Measurements from ENCODE around the gene PNKP. TPM values are rescaled to one million over a fixed set of nuclear protein-coding genes. Genes with fewer than 3 reads are reported as not detected.

PNKP gene
- total and polyA plus RNA-seq, 9 of the 15 experiments (the other 6 are each of a cell fraction or from before 2014, with no cell fraction given): 2.8 to 85.4 (median 25.3) TPM

GRCh38 chr19:49866933-49867782 is at the start of gene PNKP (continued):
- peak; percentile 95 to 98 for TF ChIP-seq MNT (conservative IDR thresholded peaks at IDR 0.05)
- 0 out of 2 replicates have a peak, but pooled peaks have one; percentile 32 for TF ChIP-seq ZNF263 (CRISPR knock-in tag; IDR thresholded peaks at IDR 0.05; ENCODE audit: borderline replicate concordance)
- TF ChIP-seq DIDO1 (tag; IDR thresholded peaks at IDR 0.05; ENCODE audit: low read depth): peak; percentile 62; the same call in 1 of the 2 replicates
- TF ChIP-seq ARID3B (CRISPR knock-in tag; IDR thresholded peaks at IDR 0.05; ENCODE audit: borderline replicate concordance): no peak
- TF ChIP-seq KDM4B (IDR thresholded peaks at IDR 0.05; ENCODE audit: borderline replicate concordance in 2 of 2, low read depth in 1 of 2): peak in 1 of 2 experiments; percentile 89; a peak in 2 of 4 replicates
- TF ChIP-seq CHD1 (IDR thresholded peaks at IDR 0.05; ENCODE audit: low read length): no peak
- TF ChIP-seq ZBTB11 (CRISPR knock-in tag; IDR thresholded peaks at IDR 0.05): peak; percentile 53 to 97 (median 77); a peak in 4 of 6 replicates
- TF ChIP-seq ZNF445 (CRISPR knock-in tag; IDR thresholded peaks at IDR 0.05; ENCODE audit: low read depth): no peak
- TF ChIP-seq JUND (IDR thresholded peaks at IDR 0.05; ENCODE audit: borderline replicate concordance, low read depth, low read length): peak; percentile 43; the same call in 1 of the 2 replicates
- no peak; the same call in 2 of the 3 replicates for TF ChIP-seq JUND (tag; IDR thresholded peaks at IDR 0.05; ENCODE audit: borderline replicate concordance, low read depth, low read length)
- peak; percentile 25; the same call in 1 of the 2 replicates for TF ChIP-seq ZBTB9 (CRISPR knock-in tag; IDR thresholded peaks at IDR 0.05)
- TF ChIP-seq MBD2 (IDR thresholded peaks at IDR 0.05; ENCODE audit: borderline replicate concordance, low read depth): peak; percentile 62; the same call in 1 of the 2 replicates
- no peak for TF ChIP-seq ATF4 (CRISPR knock-in tag; IDR thresholded peaks at IDR 0.05)
- TF ChIP-seq SRF (CRISPR knock-in tag; IDR thresholded peaks at IDR 0.05): peak in 1 of 2 experiments; percentile 70; a peak in 1 of 4 replicates
